Type B pancreatic cell (in vitro differentiated cells): ENCODE data around the gene PDZD7. TPM values are rescaled to one million over a fixed set of nuclear protein-coding genes. Genes with fewer than 3 reads are reported as not detected.

Experiments used
- DNase-seq: peaks from one replicate; pipeline ENCODE4 v3.0.0; 2021; ENCODE audit warnings: mixed read lengths; ENCODE audit not compliant: unreplicated experiment; ENCODE audit errors: extremely low spot score
- H3K27ac Mint-ChIP-seq: 2 replicates; pipeline ENCODE4 v1.8.0; 2021; ENCODE audit warnings: mild to moderate bottlenecking, mixed read lengths
- H3K27me3 Mint-ChIP-seq: 2 replicates; pipeline ENCODE4 v1.8.0; 2021; ENCODE audit warnings: mixed read lengths
- H3K36me3 Mint-ChIP-seq: 2 replicates; pipeline ENCODE4 v1.8.0; 2021; ENCODE audit warnings: mixed read lengths
- H3K4me1 Mint-ChIP-seq: one replicate; pipeline ENCODE4 v1.8.0; 2021; ENCODE audit warnings: mixed read lengths; ENCODE audit not compliant: unreplicated experiment
- H3K4me3 Mint-ChIP-seq: 2 replicates; pipeline ENCODE4 v1.8.0; 2021; ENCODE audit warnings: mild to moderate bottlenecking, mixed read lengths
- H3K9me3 Mint-ChIP-seq: 2 replicates; pipeline ENCODE4 v1.8.0; 2021; ENCODE audit warnings: mixed read lengths
- CTCF ChIP-seq: fragments of 200-600 bp; sonication (generic); conservative IDR thresholded peaks from 2 replicates; pipeline ENCODE4 v1.5.0; 2021; ENCODE audit warnings: antibody characterized with exemption, mild to moderate bottlenecking
- total RNA-seq: library from RNA; stranded (reverse); gene quantifications from 2 replicates; pipeline ENCODE4 v1.2.1, GENCODE V29; 2021; ENCODE audit warnings: low replicate concordance

PDZD7 gene
- total RNA-seq, 1 donor from 2014 or later: 2.0 TPM

GRCh38 chr10:101053516-101053915, 22.6 kb upstream of the PDZD7 start:
- H3K36me3 Mint-ChIP-seq: peaks cover 4% of the 10 kb centered on the region
- H3K9me3 Mint-ChIP-seq: no peaks in the 10 kb centered on the region
- DNase-seq: no peak
- TF ChIP-seq CTCF: no peak
- H3K4me3 Mint-ChIP-seq: no peak overlapping the region
- H3K27me3 Mint-ChIP-seq: peaks cover 38% of the 10 kb centered on the region
- H3K4me1 Mint-ChIP-seq: peaks cover 12% of the 10 kb centered on the region
- H3K27ac Mint-ChIP-seq: no peak overlapping the region

- Mint-ChIP-seq H3K27me3 (peaks cover 51% of the 10 kb centered on the region), H3K4me3 (no peak overlapping the region), H3K9me3 (no peaks in the 10 kb centered on the region), H3K4me1 (peaks cover 17% of the 10 kb centered on the region), H3K27ac (no peak overlapping the region), H3K36me3 (peaks cover 4% of the 10 kb centered on the region)
- DNase-seq: no peak
- no peak for TF ChIP-seq CTCF
Measured at GRCh38 chr10:101052285-101052684, 21.4 kb upstream of the PDZD7 start.

GRCh38 chr10:101050208-101051069, 19.5 kb upstream of the PDZD7 start:
- peak; percentile 87 for DNase-seq
- Mint-ChIP-seq H3K4me1 (peaks cover 26% of the 10 kb centered on the region), H3K27me3 (peaks cover 69% of the 10 kb centered on the region), H3K9me3 (no peaks in the 10 kb centered on the region), H3K27ac (no peak overlapping the region), H3K4me3 (peak overlapping the region; percentile 54), H3K36me3 (peaks cover 4% of the 10 kb centered on the region)
- TF ChIP-seq CTCF: peak; percentile 86

GRCh38 chr10:101047961-101048892, 17.3 kb upstream of the PDZD7 start:
- H3K36me3 Mint-ChIP-seq: no peaks in the 10 kb centered on the region
- H3K4me1 Mint-ChIP-seq: peaks cover 35% of the 10 kb centered on the region
- H3K4me3 Mint-ChIP-seq: peak overlapping the region; percentile 77
- H3K27ac Mint-ChIP-seq: peak overlapping the region; percentile 4
- no peak for DNase-seq
- TF ChIP-seq CTCF: no peak
- peaks cover 72% of the 10 kb centered on the region for H3K27me3 Mint-ChIP-seq
- H3K9me3 Mint-ChIP-seq: no peaks in the 10 kb centered on the region

GRCh38 chr10:101047268-101047667, 16.3 kb upstream of the PDZD7 start:
- no peak for DNase-seq
- no peaks in the 10 kb centered on the region for H3K36me3 Mint-ChIP-seq
- peaks cover 72% of the 10 kb centered on the region for H3K27me3 Mint-ChIP-seq
- peaks cover 44% of the 10 kb centered on the region for H3K4me1 Mint-ChIP-seq
- peak overlapping the region; percentile 71 for H3K4me3 Mint-ChIP-seq
- no peaks in the 10 kb centered on the region for H3K9me3 Mint-ChIP-seq
- TF ChIP-seq CTCF: no peak
- no peak overlapping the region for H3K27ac Mint-ChIP-seq
